Right lobe of liver (tissue), 4 donors: ENCODE measurements around the gene ACTR3.

ENCODE experiments used
- POLR2A ChIP-seq: fragments of 450-650 bp; IDR thresholded peaks from one replicate; pipeline ENCODE4 v1.6.1; 2017; ENCODE audit warnings: antibody characterized with exemption, mild to moderate bottlenecking
- TF ChIP-seq, protein P1 (sequence below), 4 donors: fragments of 200-600 bp in 3 of 4; fragments of 450-650 bp in 1 of 4; IDR thresholded peaks; one replicate each; pipeline versions ENCODE4 v1.5.1 to v1.8.0; 2016 to 2022; ENCODE audit warnings: antibody characterized with exemption in 4 of 4, mild to moderate bottlenecking in 2 of 4
- donor health status: DM: no; HTN: no; CAD: no.
- donor health status: DM: no; HTN: no; CAD: no.
- donor health status: DM: no; HTN: yes; CAD: no.

DNA sequence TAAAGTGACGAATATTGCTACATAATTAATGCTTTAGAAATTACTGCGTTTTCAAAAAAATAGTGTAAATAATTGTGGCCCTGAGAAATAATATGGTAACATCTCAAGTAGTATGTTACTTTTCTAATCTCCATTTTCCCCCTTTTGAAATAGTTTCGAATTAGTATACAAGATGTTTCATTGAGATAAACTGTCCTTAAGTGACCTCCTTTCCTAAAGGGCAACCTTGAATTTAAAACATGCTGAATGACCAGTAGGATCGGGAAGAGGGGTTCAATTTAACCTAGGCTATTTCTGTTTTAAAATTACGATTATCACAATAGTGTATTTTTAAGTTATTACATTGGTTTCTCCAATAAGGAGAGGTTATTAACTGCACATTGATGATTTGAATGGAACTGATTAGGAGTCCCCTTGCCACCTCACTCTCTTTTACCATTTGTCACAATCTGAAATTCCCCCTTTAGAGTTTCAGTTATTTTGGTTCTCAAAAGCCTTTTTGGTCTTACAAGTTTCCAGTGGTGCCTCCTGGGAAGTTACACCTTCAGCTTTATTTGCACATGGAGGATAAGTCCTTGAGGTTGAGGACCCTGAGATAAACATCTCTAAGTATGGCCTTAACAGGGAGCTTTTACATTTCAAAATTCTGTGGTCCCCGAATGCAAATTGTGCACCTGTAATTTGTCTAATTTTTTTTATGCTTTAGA is 2.3 kb downstream of the ACTR3 start:
- TF ChIP-seq POLR2A = no peak
- TF ChIP-seq, protein P1, sequence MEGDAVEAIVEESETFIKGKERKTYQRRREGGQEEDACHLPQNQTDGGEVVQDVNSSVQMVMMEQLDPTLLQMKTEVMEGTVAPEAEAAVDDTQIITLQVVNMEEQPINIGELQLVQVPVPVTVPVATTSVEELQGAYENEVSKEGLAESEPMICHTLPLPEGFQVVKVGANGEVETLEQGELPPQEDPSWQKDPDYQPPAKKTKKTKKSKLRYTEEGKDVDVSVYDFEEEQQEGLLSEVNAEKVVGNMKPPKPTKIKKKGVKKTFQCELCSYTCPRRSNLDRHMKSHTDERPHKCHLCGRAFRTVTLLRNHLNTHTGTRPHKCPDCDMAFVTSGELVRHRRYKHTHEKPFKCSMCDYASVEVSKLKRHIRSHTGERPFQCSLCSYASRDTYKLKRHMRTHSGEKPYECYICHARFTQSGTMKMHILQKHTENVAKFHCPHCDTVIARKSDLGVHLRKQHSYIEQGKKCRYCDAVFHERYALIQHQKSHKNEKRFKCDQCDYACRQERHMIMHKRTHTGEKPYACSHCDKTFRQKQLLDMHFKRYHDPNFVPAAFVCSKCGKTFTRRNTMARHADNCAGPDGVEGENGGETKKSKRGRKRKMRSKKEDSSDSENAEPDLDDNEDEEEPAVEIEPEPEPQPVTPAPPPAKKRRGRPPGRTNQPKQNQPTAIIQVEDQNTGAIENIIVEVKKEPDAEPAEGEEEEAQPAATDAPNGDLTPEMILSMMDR (IDR thresholded peaks at IDR 0.05) = no peak
